ENCODE results near the gene ACKR2. TPM values are rescaled to one million over a fixed set of nuclear protein-coding genes. Genes with fewer than 3 reads are reported as not detected.

The ACKR2 gene
- total and polyA plus RNA-seq, 2 of the 13 experiments (the other 11 are each of a cell fraction or from before 2014, with no cell fraction given): 1.1 to 1.9 TPM

- TF ChIP-seq AHDC1 (CRISPR knock-in tag; IDR thresholded peaks at IDR 0.05; ENCODE audit: borderline replicate concordance) (no peak), ZFP1 (CRISPR knock-in tag; IDR thresholded peaks at IDR 0.05) (no peak)
Measured at GRCh38 chr3:42892807-42893206, 83.6 kb downstream of the ACKR2 start (continued).

GRCh38 chr3:42894698-42895579 lies 85.7 kb downstream of the ACKR2 start:
- TF ChIP-seq CEBPZ (IDR thresholded peaks at IDR 0.05; ENCODE audit: low read length) (no peak), IRF2 (CRISPR knock-in tag; IDR thresholded peaks at IDR 0.05) (no peak), SETDB1 (CRISPR knock-in tag; IDR thresholded peaks at IDR 0.05; ENCODE audit: borderline replicate concordance) (no peak), TCF7 (IDR thresholded peaks at IDR 0.05; ENCODE audit: low read depth) (no peak), HNF4A (CRISPR knock-in tag; IDR thresholded peaks at IDR 0.05) (0 out of 2 replicates have a peak, but pooled peaks have one; percentile 16)
- FAIRE-seq: no peak

More at GRCh38 chr3:42894698-42895579, 85.7 kb downstream of the ACKR2 start:
- H3K9me3 ChIP-seq (ENCODE audit: low read length): no peaks in the 10 kb centered on the region
- H3K79me2 ChIP-seq (ENCODE audit: insufficient read depth, low read length): no peaks in the 10 kb centered on the region
- H3K4me1 ChIP-seq (ENCODE audit: insufficient read depth, low read length): peaks cover 24% of the 10 kb centered on the region
- in situ Hi-C loops (cut with HindIII; ENCODE audit: extremely low pct_ligation_motif_present, low pct_unique_long_range_greater_than_20kb): no loop called here
- intact Hi-C loops (cut with micrococcal nuclease; ENCODE audit: unreplicated experiment): no loop called here
- no TSS peak for BruUV-seq (replicated peaks)
- H4K20me1 ChIP-seq (ENCODE audit: insufficient read depth, low read length): no peaks in the 10 kb centered on the region
- WGBS (ENCODE audit: low lambda C conversion rate): 16% methylated on average over 3 of the region's 3 CpGs
- no peak overlapping the region for H3K4me2 ChIP-seq (ENCODE audit: low read depth, low read length)
- no peak overlapping the region for H3K4me3 ChIP-seq (replicated peaks in 1 of 3; ENCODE audit: insufficient read depth in 1 of 3, low read depth in 2 of 3, low read length in 3 of 3)
- POLR2A ChIA-PET: no interaction called here
- no peak overlapping the region for H3K27ac ChIP-seq (ENCODE audit: extremely low read length, insufficient read depth, low read length)
- H3K36me3 ChIP-seq (replicated peaks in 1 of 2; ENCODE audit: control insufficient read depth in 1 of 2, insufficient read depth in 2 of 2, low read length in 2 of 2): no peaks in the 10 kb centered on the region
- no peak overlapping the region for H2AFZ ChIP-seq (ENCODE audit: low read length)
- ATAC-seq: no peak
- CTCF ChIA-PET (ENCODE audit: low intra/inter-chr PET ratio, low total read pairs): no interaction called here
- no peak overlapping the region for H3K9ac ChIP-seq (ENCODE audit: insufficient read depth, low read depth, low read length)
- DNase-seq (ENCODE audit: low spot score): peak; percentile 42
- H3K27me3 ChIP-seq (ENCODE audit: control insufficient read depth in 1 of 2, insufficient read depth in 2 of 2, low read length in 2 of 2): no peaks in the 10 kb centered on the region; a peak in 1 of 5 replicates
